IMR-90 (cell line): ENCODE data around the gene NAPSA.

Experiments used
- CEBPB ChIP-seq: IDR thresholded peaks from 2 replicates; pipeline ENCODE4 v1.6.1; 2012; ENCODE audit warnings: low read depth, low read length, improper control_type of control experiment
- CTCF ChIP-seq: conservative IDR thresholded peaks from 2 replicates; pipeline ENCODE4 v1.5.1; 2012; ENCODE audit warnings: mild to moderate bottlenecking, low read depth, low read length, improper control_type of control experiment
- RFX5 ChIP-seq: IDR thresholded peaks from 2 replicates; pipeline ENCODE4 v1.8.0; 2012; ENCODE audit warnings: low read depth, mild to moderate bottlenecking, low read length, moderate library complexity

- no peak for TF ChIP-seq RFX5
- no peak for TF ChIP-seq CTCF
- TF ChIP-seq CEBPB = no peak
Observed at GRCh38 chr19:50359328-50359818, 6.1 kb downstream of the NAPSA start.
